K562 (cell line): ENCODE measurements around the gene ARHGEF10L. TPM values are rescaled to one million over a fixed set of nuclear protein-coding genes. Genes with fewer than 3 reads are reported as not detected.

Experiments used
- ATAC-seq: fragments of 200-7000 bp; cut with Tn5 transposase; 3 replicates; pipeline ENCODE4 v1.9.1; 2020; ENCODE audit warnings: moderate library complexity
- BruUV-seq: library from RNA; stranded (reverse); fragments of 400-500 nt; replicated peaks from 2 replicates; lab custom pipeline; 2021; lab: Mats Ljungman, UMichigan
- CTCF ChIA-PET: fragments of 300-600 bp; formaldehyde crosslinking; extraction: SDS; loops from one replicate; lab custom pipeline; 2021; ENCODE audit warnings: low intra/inter-chr PET ratio; lab: Yijun Ruan, JAX
- POLR2A ChIA-PET: fragments of 300-600, 350-650 bp; sonication (Branson Sonifier 250); formaldehyde crosslinking; extraction: SDS; loops from one replicate; lab custom pipeline; 2021; ENCODE audit warnings: antibody characterized with exemption, inconsistent platforms; lab: Yijun Ruan, JAX
- DNase-seq, 4 experiments: peaks; one replicate each; pipeline versions ENCODE4 v3.0.0 to v3.0.0-alpha.2; 2011 to 2018; ENCODE audit warnings: low spot score in 3 of 4, mixed read lengths in 3 of 4; ENCODE audit errors: extremely low read depth in 1 of 4
- FAIRE-seq: peaks from 2 replicates; lab custom pipeline; 2011; peaks lifted over from hg19 to GRCh38; lab: Jason Lieb, UNC
- H2AFZ ChIP-seq: 2 replicates; pipeline ENCODE4 v1.6.0; 2011; ENCODE audit warnings: low read depth, low read length, control low read depth, inconsistent platforms
- H3K27ac ChIP-seq: fragments of 200-600 bp; 3 replicates; pipeline ENCODE4 v1.8.0; 2011; ENCODE audit warnings: low read depth, mild to moderate bottlenecking, control low read depth, inconsistent platforms, low read length, moderate library complexity, mixed read lengths; ENCODE audit errors: extremely low read depth
- H3K27me3 ChIP-seq, 2 experiments: fragments of 300-600 bp in 1 of 2; 2 replicates in 1 of 2; 3 replicates in 1 of 2; pipeline versions ENCODE4 v1.6.0 to v1.8.0; 2011; ENCODE audit warnings: inconsistent platforms in 2 of 2, low read length in 2 of 2, mild to moderate bottlenecking in 1 of 2, mixed read lengths in 1 of 2, moderate library complexity in 1 of 2; ENCODE audit not compliant: control insufficient read depth in 2 of 2, insufficient read depth in 2 of 2
- H3K36me3 ChIP-seq: fragments of 300-600 bp; 3 replicates; pipeline ENCODE4 v1.8.0; 2011; ENCODE audit warnings: mild to moderate bottlenecking, low read length, inconsistent platforms; ENCODE audit not compliant: control insufficient read depth, insufficient read depth
- H3K4me1 ChIP-seq, 2 experiments: fragments of 200-600 bp in 1 of 2; replicated peaks in 1 of 2; 2 replicates in 1 of 2; 3 replicates in 1 of 2; pipeline versions ENCODE4 v1.5.1 to v1.8.0; 2011; ENCODE audit warnings: inconsistent platforms in 2 of 2, low read length in 2 of 2, mild to moderate bottlenecking in 1 of 2, mixed read lengths in 1 of 2, moderate library complexity in 1 of 2; ENCODE audit not compliant: control insufficient read depth in 2 of 2, insufficient read depth in 2 of 2
- H3K4me2 ChIP-seq: 2 replicates; pipeline ENCODE4 v1.6.1; 2011; ENCODE audit warnings: low read length, control low read depth, inconsistent platforms, mixed read lengths; ENCODE audit not compliant: insufficient read depth
- H3K4me3 ChIP-seq: fragments of 200-600 bp; sonication (generic), shearing (Covaris generic); 2 replicates; pipeline ENCODE4 v1.5.1; 2016; ENCODE audit warnings: control low read depth, inconsistent platforms
- H3K79me2 ChIP-seq: fragments of 200-600 bp; 3 replicates; pipeline ENCODE4 v1.8.0; 2011; ENCODE audit warnings: low read length, inconsistent platforms; ENCODE audit not compliant: control insufficient read depth, insufficient read depth
- H3K9ac ChIP-seq, 2 experiments: 2 replicates each; pipeline versions ENCODE4 v1.6.0 to v1.6.1; 2011; ENCODE audit warnings: low read depth in 2 of 2, low read length in 2 of 2, control low read depth in 1 of 2, inconsistent platforms in 1 of 2, mild to moderate bottlenecking in 1 of 2, mixed read lengths in 1 of 2; ENCODE audit not compliant: insufficient read depth in 1 of 2
- H3K9me1 ChIP-seq: one replicate; pipeline ENCODE4 v1.6.0; 2011; ENCODE audit warnings: inconsistent platforms, mild to moderate bottlenecking, low read length, moderate library complexity; ENCODE audit not compliant: control insufficient read depth, insufficient read depth
- H3K9me3 ChIP-seq: replicated peaks from 2 replicates; pipeline ENCODE4 v1.5.1; 2011; ENCODE audit warnings: low read depth, low read length, inconsistent platforms; ENCODE audit not compliant: control insufficient read depth, insufficient read depth
- H4K20me1 ChIP-seq: replicated peaks from 2 replicates; pipeline ENCODE4 v1.6.1; 2011; ENCODE audit warnings: low read length, inconsistent platforms, mixed read lengths; ENCODE audit not compliant: control insufficient read depth, insufficient read depth
- NFE2 ChIP-seq: IDR thresholded peaks from 2 replicates; pipeline ENCODE4 v1.6.1; 2014; ENCODE audit warnings: antibody characterized with exemption, low read depth
- SRSF1 ChIP-seq: fragments of 200-400 bp; formaldehyde crosslinking; IDR thresholded peaks from 2 replicates; pipeline ENCODE4 v1.6.1; 2017; ENCODE audit warnings: mild to moderate bottlenecking, low read depth, low read length, moderate library complexity
- WGBS: fragments of 100-300 bp; shearing (Covaris generic); methylation state at CpG from one replicate; pipeline ENCODE4 v1.1.6; 2016; ENCODE audit warnings: low coverage, mixed read lengths; ENCODE audit not compliant: insufficient coverage; ENCODE audit errors: missing lambda C conversion rate; 5-methylcytosine and 5-hydroxymethylcytosine counted together
- in situ Hi-C: fragments of 300-500 bp; cut with MboI; formaldehyde crosslinking; loops from 4 replicates; pipeline ENCODE4 v1.15.0; 2018; ENCODE audit warnings: inconsistent platforms, mixed read lengths
- intact Hi-C: fragments of 100-400 bp; cut with micrococcal nuclease; formaldehyde crosslinking; loops from 2 replicates; pipeline ENCODE4 v1.14.2; 2022
- polyA plus RNA-seq, 8 experiments: library from polyadenylated mRNA; depleted of rRNA in 4 of 8; stranded (reverse) in 5 of 8; unstranded in 3 of 8; fragments of >200 nt; fragmentation: Nextera tagmentation in 2 of 8; fragmentation: Illumina TruSeq in 1 of 8; extraction: Ambion mirVana in 2 of 8; extraction: Trizol in 1 of 8; gene quantifications; 2 replicates each; pipeline versions ENCODE4 v1.2.1 to v1.2.3, GENCODE V29; 2011 to 2014; ENCODE audit warnings: inconsistent platforms in 1 of 8, missing spikeins in 1 of 8
- total RNA-seq, 7 experiments: library from RNA; depleted of rRNA in 6 of 7; stranded (reverse); fragments of >200 nt in 6 of 7; fragmentation: Illumina TruSeq in 2 of 7; extraction: Trizol in 2 of 7; gene quantifications; 2 replicates each; pipeline versions ENCODE4 v1.2.1 to v1.2.3, GENCODE V29; 2011 to 2021; ENCODE audit warnings: low replicate concordance in 1 of 7
- TF ChIP-seq, protein P1 (sequence below): fragments of 250-450 bp; sonication (Bioruptor Pico); IDR thresholded peaks from 2 replicates; pipeline ENCODE4 v1.8.0; 2021; ENCODE audit warnings: moderate library complexity, mild to moderate bottlenecking, inconsistent platforms
- TF ChIP-seq, protein P2 (sequence below): fragments of 450-650 bp; IDR thresholded peaks from 2 replicates; pipeline ENCODE4 v1.6.1; 2016; ENCODE audit warnings: low read depth, mild to moderate bottlenecking, moderate library complexity

The ARHGEF10L gene
- total and polyA plus RNA-seq, 9 of the 15 experiments (the other 6 are each of a cell fraction or from before 2014, with no cell fraction given) = 0.09 to 0.13 TPM; not detected in 7

DNA sequence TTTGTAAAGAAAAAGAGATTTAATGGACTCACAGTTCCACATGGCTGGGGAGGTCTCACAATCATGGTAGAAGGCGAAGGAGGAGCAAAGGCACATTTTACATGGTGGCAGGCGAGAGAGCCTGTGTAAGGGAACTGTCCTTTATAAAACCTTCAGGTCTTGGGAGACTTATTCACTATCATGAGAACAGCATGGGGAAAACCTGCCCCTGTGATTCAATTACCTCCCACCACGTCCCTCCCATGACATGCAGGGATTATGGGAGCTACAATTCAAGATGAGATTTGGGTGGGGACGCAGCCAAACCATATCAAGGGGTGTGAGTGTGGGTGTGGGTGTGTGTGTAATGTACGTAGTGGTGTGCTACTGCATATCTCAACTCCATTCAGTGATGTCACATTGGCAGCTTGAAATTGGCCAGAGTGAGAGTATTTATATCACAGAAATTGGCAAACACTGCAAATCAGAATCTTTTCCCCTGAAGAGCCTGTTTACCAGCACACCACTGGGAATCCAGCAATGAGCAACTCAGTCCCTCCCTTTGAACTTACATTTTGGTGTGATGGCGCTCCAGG is 5.4 kb downstream of the ARHGEF10L start:
- H4K20me1 ChIP-seq = peaks cover 6% of the 10 kb centered on the region; the same call in 1 of the 2 replicates

GRCh38 chr1:17545356-17545755 is 5.9 kb downstream of the ARHGEF10L start:
- intact Hi-C loops = no loop called here
- ATAC-seq (no peak), DNase-seq (no peak), FAIRE-seq (no peak)
- Histone ChIP-seq H3K27me3 (peaks cover 26 to 42% of the 10 kb centered on the region in 2 experiments), H3K4me2 (no peak overlapping the region), H3K9ac (no peak overlapping the region), H3K36me3 (no peaks in the 10 kb centered on the region), H3K79me2 (no peaks in the 10 kb centered on the region), H3K27ac (no peak overlapping the region), H4K20me1 (peaks cover 6% of the 10 kb centered on the region; the same call in 1 of the 2 replicates), H3K9me3 (no peaks in the 10 kb centered on the region), H3K4me1 (peaks cover 0 to 1% of the 10 kb centered on the region in 2 experiments; a peak in 1 of 5 replicates), H2AFZ (no peak overlapping the region), H3K4me3 (no peak overlapping the region), H3K9me1 (no peaks in the 10 kb centered on the region)
- POLR2A ChIA-PET = interaction anchor here (0.9 kb wide), 1 partner anchor 14 kb away, joined by 4 read pairs; no protein-coding TSS in a partner anchor
- 0% methylated on average over 2 of the region's 2 CpGs for WGBS
- BruUV-seq = no TSS peak
- CTCF ChIA-PET = no interaction called here
- in situ Hi-C loops = no loop called here
- TF ChIP-seq NFE2 = peak; percentile 28; the same call in 1 of the 2 replicates
- TF ChIP-seq, protein P1, sequence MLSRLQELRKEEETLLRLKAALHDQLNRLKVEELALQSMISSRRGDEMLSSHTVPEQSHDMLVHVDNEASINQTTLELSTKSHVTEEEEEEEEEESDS = no peak

More for the DNA sequence above, 5.4 kb downstream of the ARHGEF10L start:
- Histone ChIP-seq H2AFZ (no peak overlapping the region), H3K4me2 (no peak overlapping the region), H3K36me3 (no peaks in the 10 kb centered on the region), H3K9me1 (no peaks in the 10 kb centered on the region), H3K27me3 (peaks cover 31 to 46% of the 10 kb centered on the region in 2 experiments), H3K27ac (no peak overlapping the region), H3K79me2 (no peaks in the 10 kb centered on the region), H3K4me3 (no peak overlapping the region), H3K4me1 (peaks cover 0 to 6% of the 10 kb centered on the region in 2 experiments; a peak in 1 of 5 replicates), H3K9ac (no peak overlapping the region), H3K9me3 (no peaks in the 10 kb centered on the region)
- BruUV-seq = no TSS peak
- CTCF ChIA-PET = no interaction called here
- intact Hi-C loops = no loop called here
- POLR2A ChIA-PET = interaction anchor here (0.9 kb wide), 1 partner anchor 14 kb away, joined by 4 read pairs; no protein-coding TSS in a partner anchor
- ATAC-seq (no peak), DNase-seq (no peak), FAIRE-seq (no peak)
- TF ChIP-seq SRSF1 = no peak
- TF ChIP-seq, protein P2, sequence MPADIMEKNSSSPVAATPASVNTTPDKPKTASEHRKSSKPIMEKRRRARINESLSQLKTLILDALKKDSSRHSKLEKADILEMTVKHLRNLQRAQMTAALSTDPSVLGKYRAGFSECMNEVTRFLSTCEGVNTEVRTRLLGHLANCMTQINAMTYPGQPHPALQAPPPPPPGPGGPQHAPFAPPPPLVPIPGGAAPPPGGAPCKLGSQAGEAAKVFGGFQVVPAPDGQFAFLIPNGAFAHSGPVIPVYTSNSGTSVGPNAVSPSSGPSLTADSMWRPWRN = no peak
- in situ Hi-C loops = no loop called here
- under 1% methylated on average over 6 of the region's 6 CpGs for WGBS
